Urinary bladder (tissue), 4 donors: ENCODE measurements around the gene GPS2. TPM values are rescaled to one million over a fixed set of nuclear protein-coding genes. Genes with fewer than 3 reads are reported as not detected.
A peak's percentile ranks its signal among the peaks of the same experiment; 100 is the strongest.

ENCODE experiments used
- DNase-seq: peaks from one replicate; pipeline ENCODE4 v3.0.0-alpha.2; 2015; ENCODE audit errors: extremely low spot score
- H3K27ac ChIP-seq: one replicate; pipeline ENCODE4 v1.5.1; 2013; ENCODE audit warnings: low read depth, mild to moderate bottlenecking, moderate library complexity
- H3K36me3 ChIP-seq: one replicate; pipeline ENCODE4 v1.6.1; 2013; ENCODE audit warnings: mild to moderate bottlenecking, moderate library complexity; ENCODE audit not compliant: insufficient read depth
- H3K4me1 ChIP-seq: one replicate; pipeline ENCODE4 v1.6.1; 2013; ENCODE audit warnings: mild to moderate bottlenecking, moderate library complexity; ENCODE audit not compliant: insufficient read depth
- H3K4me3 ChIP-seq: one replicate; pipeline ENCODE4 v1.5.1; 2013; ENCODE audit warnings: low read depth, low read length
- WGBS: extraction: QIAGEN DNeasy Blood & Tissue Kit; methylation state at CpG from one replicate; pipeline ENCODE4 v1.1.7; 2013; 5-methylcytosine and 5-hydroxymethylcytosine counted together
- polyA plus RNA-seq: library from polyadenylated mRNA; stranded (reverse); fragments of 200-250 nt; gene quantifications from one replicate; pipeline ENCODE4 v1.2.3, GENCODE V29; 2013
- total RNA-seq: library from RNA; depleted of rRNA; stranded (reverse); fragments of >200 nt; gene quantifications from one replicate; pipeline ENCODE4 v1.2.3, GENCODE V29; 2014
- donor health status: healthy with polysubstance abuse.
- donor health status: healthy.

The GPS2 gene
- total and polyA plus RNA-seq, 2 donors, result 25.0 to 70.2 TPM

- peak within 1 kb of the TSS; percentile 98 for H3K27ac ChIP-seq
- peaks cover 6% of the 10 kb centered on the region for H3K36me3 ChIP-seq
- peak; percentile 100 for DNase-seq
- WGBS, result under 1% methylated on average over 64 of the region's 64 CpGs
- no peaks in the 10 kb centered on the region for H3K4me1 ChIP-seq
- H3K4me3 ChIP-seq, result peak within 1 kb of the TSS; percentile 93
These were observed 8.1 kb downstream of the GPS2 start, which contains the start of gene EIF5A for GRCh38 chr17:7306911-7307685. Gene EIF5A (plus strand): TSS chr17:7307628. CDS start chr17:7309636, 2,008 bp downstream.

GRCh38 chr17:7304179-7304578 is 11.0 kb downstream of the GPS2 start:
- Histone ChIP-seq H3K4me1 (no peaks in the 10 kb centered on the region), H3K4me3 (no peak overlapping the region), H3K27ac (no peak overlapping the region), H3K36me3 (no peaks in the 10 kb centered on the region)
- WGBS, result 96% methylated on average over 7 of the region's 7 CpGs
- no peak for DNase-seq

- Histone ChIP-seq H3K4me1 (peaks cover 2% of the 10 kb centered on the region), H3K4me3 (peak overlapping the region; percentile 8), H3K27ac (no peak overlapping the region), H3K36me3 (no peaks in the 10 kb centered on the region)
- DNase-seq, result no peak
- WGBS, result 2% methylated on average over 51 of the region's 51 CpGs
These were observed 18.8 kb downstream of the GPS2 start for GRCh38 chr17:7296189-7296861.

- Histone ChIP-seq H3K36me3 (no peaks in the 10 kb centered on the region), H3K4me1 (peaks cover 2% of the 10 kb centered on the region), H3K27ac (no peak overlapping the region), H3K4me3 (peak overlapping the region; percentile 30)
- 62% methylated on average over 42 of the region's 42 CpGs for WGBS
- no peak for DNase-seq
These were observed 19.7 kb downstream of the GPS2 start for GRCh38 chr17:7295230-7296180.

- Histone ChIP-seq H3K27ac (no peak within 1 kb of the TSS), H3K4me3 (peak within 1 kb of the TSS; percentile 30), H3K36me3 (no peaks in the 10 kb centered on the region), H3K4me1 (peaks cover 2% of the 10 kb centered on the region)
- 3% methylated on average over 57 of the region's 57 CpGs for WGBS
- DNase-seq, result no peak
These were observed 20.5 kb downstream of the GPS2 start, which contains the start of gene YBX2 for GRCh38 chr17:7294614-7295153. Gene YBX2 (minus strand): TSS chr17:7294639. CDS start chr17:7294500, 139 bp downstream.

- peak overlapping the region; percentile 30 for H3K4me3 ChIP-seq
- WGBS, result 4% methylated on average over 74 of the region's 75 CpGs
- DNase-seq, result no peak
- no peaks in the 10 kb centered on the region for H3K36me3 ChIP-seq
- peaks cover 2% of the 10 kb centered on the region for H3K4me1 ChIP-seq
- no peak overlapping the region for H3K27ac ChIP-seq
These were observed 21.1 kb downstream of the GPS2 start for GRCh38 chr17:7293816-7294613.

- no peak overlapping the region for H3K4me3 ChIP-seq
- H3K27ac ChIP-seq, result no peak overlapping the region
- H3K36me3 ChIP-seq, result no peaks in the 10 kb centered on the region
- DNase-seq, result no peak
- peaks cover 2% of the 10 kb centered on the region for H3K4me1 ChIP-seq
- 68% methylated on average over 11 of the region's 11 CpGs for WGBS
These were observed 22.0 kb downstream of the GPS2 start for GRCh38 chr17:7293159-7293558.

GRCh38 chr17:7292729-7293128 is 22.4 kb downstream of the GPS2 start:
- H3K4me1 ChIP-seq, result peaks cover 2% of the 10 kb centered on the region
- 16% methylated on average over 6 of the region's 6 CpGs for WGBS

GRCh38 chr17:7292194-7292593 is 23.0 kb downstream of the GPS2 start:
- no peaks in the 10 kb centered on the region for H3K36me3 ChIP-seq
- 53% methylated on average over 2 of the region's 2 CpGs for WGBS
- DNase-seq, result no peak
- no peak overlapping the region for H3K4me3 ChIP-seq
- H3K4me1 ChIP-seq, result peaks cover 2% of the 10 kb centered on the region
- no peak overlapping the region for H3K27ac ChIP-seq

More at GRCh38 chr17:7292729-7293128, 22.4 kb downstream of the GPS2 start:
- H3K27ac ChIP-seq, result no peak overlapping the region
- H3K4me3 ChIP-seq, result no peak overlapping the region
- H3K36me3 ChIP-seq, result no peaks in the 10 kb centered on the region
- no peak for DNase-seq

- DNase-seq, result no peak
- Histone ChIP-seq H3K27ac (no peak overlapping the region), H3K4me1 (no peaks in the 10 kb centered on the region), H3K36me3 (no peaks in the 10 kb centered on the region), H3K4me3 (no peak overlapping the region)
- WGBS, result 57% methylated on average over 11 of the region's 11 CpGs
These were observed 24.5 kb downstream of the GPS2 start for GRCh38 chr17:7290685-7291084.

GRCh38 chr17:7290166-7290565 is 25.0 kb downstream of the GPS2 start:
- no peak overlapping the region for H3K27ac ChIP-seq
- H3K4me3 ChIP-seq, result no peak overlapping the region
- no peaks in the 10 kb centered on the region for H3K36me3 ChIP-seq
- H3K4me1 ChIP-seq, result no peaks in the 10 kb centered on the region
- WGBS, result 86% methylated on average over 19 of the region's 19 CpGs
- no peak for DNase-seq

- DNase-seq, result no peak
- H3K4me3 ChIP-seq, result no peak overlapping the region
- H3K4me1 ChIP-seq, result no peaks in the 10 kb centered on the region
- WGBS, result 73% methylated on average over 18 of the region's 18 CpGs
- no peaks in the 10 kb centered on the region for H3K36me3 ChIP-seq
- no peak overlapping the region for H3K27ac ChIP-seq
These were observed 25.7 kb downstream of the GPS2 start for GRCh38 chr17:7289256-7290032.
